Measurements from ENCODE around the gene GRIN2A. TPM values are rescaled to one million over a fixed set of nuclear protein-coding genes. Genes with fewer than 3 reads are reported as not detected.

Gene GRIN2A
- polyA plus RNA-seq, 1 donor from 2014 or later: 0.11 TPM

DNA sequence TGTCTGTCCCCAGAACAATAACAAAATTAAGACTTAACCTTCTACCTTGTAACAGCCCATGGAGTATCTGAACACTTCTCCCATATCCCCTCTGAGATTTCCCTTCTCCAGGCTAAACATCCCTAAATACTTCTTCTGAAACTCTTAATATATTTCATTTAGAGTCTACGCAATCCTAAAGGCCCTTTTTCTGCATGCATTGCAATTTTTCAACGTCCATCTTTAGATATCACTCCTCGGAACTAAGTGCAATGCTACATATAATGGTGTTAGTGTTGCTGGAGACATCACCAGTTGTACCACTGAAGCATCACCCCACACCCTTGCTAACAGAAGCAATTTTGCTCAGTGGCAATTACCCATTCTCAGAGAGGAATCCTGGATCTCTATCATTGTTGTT lies 13.2 kb downstream of the GRIN2A start:
- TF ChIP-seq RAD21 (conservative IDR thresholded peaks at IDR 0.05) (no peak), MXI1 (conservative IDR thresholded peaks at IDR 0.05; ENCODE audit: poor library complexity, severe bottlenecking) (no peak), EP300 (conservative IDR thresholded peaks at IDR 0.05; ENCODE audit: poor library complexity, severe bottlenecking) (no peak), POLR2AphosphoS5 (IDR thresholded peaks at IDR 0.05) (no peak), EZH2 (IDR thresholded peaks at IDR 0.05; ENCODE audit: borderline replicate concordance, insufficient read depth, low read length, poor library complexity, severe bottlenecking) (no peak), SMC3 (conservative IDR thresholded peaks at IDR 0.05; ENCODE audit: poor library complexity) (no peak), TAF1 (IDR thresholded peaks at IDR 0.05; ENCODE audit: low read depth) (no peak)
- TF ChIP-seq, protein P1, sequence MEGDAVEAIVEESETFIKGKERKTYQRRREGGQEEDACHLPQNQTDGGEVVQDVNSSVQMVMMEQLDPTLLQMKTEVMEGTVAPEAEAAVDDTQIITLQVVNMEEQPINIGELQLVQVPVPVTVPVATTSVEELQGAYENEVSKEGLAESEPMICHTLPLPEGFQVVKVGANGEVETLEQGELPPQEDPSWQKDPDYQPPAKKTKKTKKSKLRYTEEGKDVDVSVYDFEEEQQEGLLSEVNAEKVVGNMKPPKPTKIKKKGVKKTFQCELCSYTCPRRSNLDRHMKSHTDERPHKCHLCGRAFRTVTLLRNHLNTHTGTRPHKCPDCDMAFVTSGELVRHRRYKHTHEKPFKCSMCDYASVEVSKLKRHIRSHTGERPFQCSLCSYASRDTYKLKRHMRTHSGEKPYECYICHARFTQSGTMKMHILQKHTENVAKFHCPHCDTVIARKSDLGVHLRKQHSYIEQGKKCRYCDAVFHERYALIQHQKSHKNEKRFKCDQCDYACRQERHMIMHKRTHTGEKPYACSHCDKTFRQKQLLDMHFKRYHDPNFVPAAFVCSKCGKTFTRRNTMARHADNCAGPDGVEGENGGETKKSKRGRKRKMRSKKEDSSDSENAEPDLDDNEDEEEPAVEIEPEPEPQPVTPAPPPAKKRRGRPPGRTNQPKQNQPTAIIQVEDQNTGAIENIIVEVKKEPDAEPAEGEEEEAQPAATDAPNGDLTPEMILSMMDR (IDR thresholded peaks at IDR 0.05; ENCODE audit: poor library complexity, severe bottlenecking): no peak
- TF ChIP-seq, protein P2, sequence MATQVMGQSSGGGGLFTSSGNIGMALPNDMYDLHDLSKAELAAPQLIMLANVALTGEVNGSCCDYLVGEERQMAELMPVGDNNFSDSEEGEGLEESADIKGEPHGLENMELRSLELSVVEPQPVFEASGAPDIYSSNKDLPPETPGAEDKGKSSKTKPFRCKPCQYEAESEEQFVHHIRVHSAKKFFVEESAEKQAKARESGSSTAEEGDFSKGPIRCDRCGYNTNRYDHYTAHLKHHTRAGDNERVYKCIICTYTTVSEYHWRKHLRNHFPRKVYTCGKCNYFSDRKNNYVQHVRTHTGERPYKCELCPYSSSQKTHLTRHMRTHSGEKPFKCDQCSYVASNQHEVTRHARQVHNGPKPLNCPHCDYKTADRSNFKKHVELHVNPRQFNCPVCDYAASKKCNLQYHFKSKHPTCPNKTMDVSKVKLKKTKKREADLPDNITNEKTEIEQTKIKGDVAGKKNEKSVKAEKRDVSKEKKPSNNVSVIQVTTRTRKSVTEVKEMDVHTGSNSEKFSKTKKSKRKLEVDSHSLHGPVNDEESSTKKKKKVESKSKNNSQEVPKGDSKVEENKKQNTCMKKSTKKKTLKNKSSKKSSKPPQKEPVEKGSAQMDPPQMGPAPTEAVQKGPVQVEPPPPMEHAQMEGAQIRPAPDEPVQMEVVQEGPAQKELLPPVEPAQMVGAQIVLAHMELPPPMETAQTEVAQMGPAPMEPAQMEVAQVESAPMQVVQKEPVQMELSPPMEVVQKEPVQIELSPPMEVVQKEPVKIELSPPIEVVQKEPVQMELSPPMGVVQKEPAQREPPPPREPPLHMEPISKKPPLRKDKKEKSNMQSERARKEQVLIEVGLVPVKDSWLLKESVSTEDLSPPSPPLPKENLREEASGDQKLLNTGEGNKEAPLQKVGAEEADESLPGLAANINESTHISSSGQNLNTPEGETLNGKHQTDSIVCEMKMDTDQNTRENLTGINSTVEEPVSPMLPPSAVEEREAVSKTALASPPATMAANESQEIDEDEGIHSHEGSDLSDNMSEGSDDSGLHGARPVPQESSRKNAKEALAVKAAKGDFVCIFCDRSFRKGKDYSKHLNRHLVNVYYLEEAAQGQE (IDR thresholded peaks at IDR 0.05; ENCODE audit: borderline replicate concordance): no peak
- no peaks in the 10 kb centered on the region for H4K20me1 ChIP-seq (ENCODE audit: insufficient read depth)
- H3K27ac ChIP-seq (ENCODE audit: low read length): no peak overlapping the region

DNA sequence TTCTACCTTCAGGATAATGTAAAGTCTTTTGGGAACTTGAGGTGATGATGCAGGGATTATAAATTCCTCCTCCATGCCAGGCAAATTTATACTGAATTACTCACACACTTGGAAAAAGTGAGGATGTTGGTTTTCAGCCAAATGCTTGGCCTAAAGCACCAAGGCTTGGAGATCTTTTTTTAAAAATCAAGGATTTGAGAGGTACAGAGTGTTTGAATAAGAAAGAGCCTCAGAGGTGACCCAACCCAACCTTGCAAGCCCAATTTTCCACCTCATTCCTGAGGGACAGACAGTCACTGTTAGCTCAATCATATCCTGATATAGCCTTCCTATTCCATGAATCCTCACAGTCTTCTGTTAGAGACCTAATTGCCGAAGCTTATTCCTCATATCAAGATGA lies 14.0 kb downstream of the GRIN2A start:
- Histone ChIP-seq H3K4me2 (ENCODE audit: low read length) (no peak overlapping the region), H2AFZ (ENCODE audit: low read depth, low read length) (no peak overlapping the region), H3K27me3 (ENCODE audit: insufficient read depth, low read depth, low read length) (no peaks in the 10 kb centered on the region), H4K20me1 (ENCODE audit: insufficient read depth) (no peaks in the 10 kb centered on the region), H3K9me2 (ENCODE audit: insufficient read depth, low read length) (no peaks in the 10 kb centered on the region), H3K27ac (ENCODE audit: low read length) (no peak overlapping the region), H3K9ac (ENCODE audit: low read length) (no peak overlapping the region), H3K79me2 (replicated peaks; ENCODE audit: insufficient read depth, low read length) (no peaks in the 10 kb centered on the region), H3F3A (ENCODE audit: insufficient read depth, low read length, poor library complexity, severe bottlenecking) (no peaks in the 10 kb centered on the region), H3K9me3 (ENCODE audit: low read length) (no peaks in the 10 kb centered on the region), H3K4me3 (ENCODE audit: low read length) (no peak overlapping the region), H3K36me3 (ENCODE audit: insufficient read depth, low read length) (no peaks in the 10 kb centered on the region)
- TF ChIP-seq MXI1 (conservative IDR thresholded peaks at IDR 0.05; ENCODE audit: poor library complexity, severe bottlenecking): no peak
- TF ChIP-seq, protein P1 (IDR thresholded peaks at IDR 0.05; ENCODE audit: poor library complexity, severe bottlenecking): no peak
- TF ChIP-seq, protein P2 (IDR thresholded peaks at IDR 0.05; ENCODE audit: borderline replicate concordance): no peak
- TF ChIP-seq POLR2AphosphoS5 (IDR thresholded peaks at IDR 0.05): no peak
- no peak for TF ChIP-seq EZH2 (IDR thresholded peaks at IDR 0.05; ENCODE audit: borderline replicate concordance, insufficient read depth, low read length, poor library complexity, severe bottlenecking)
- TF ChIP-seq SMC3 (conservative IDR thresholded peaks at IDR 0.05; ENCODE audit: poor library complexity): no peak
- no peak for TF ChIP-seq EP300 (conservative IDR thresholded peaks at IDR 0.05; ENCODE audit: poor library complexity, severe bottlenecking)
- no peak for TF ChIP-seq RAD21 (conservative IDR thresholded peaks at IDR 0.05)
- TF ChIP-seq TAF1 (IDR thresholded peaks at IDR 0.05; ENCODE audit: low read depth): no peak

More for the DNA sequence above, 13.2 kb downstream of the GRIN2A start:
- no peak overlapping the region for H3K4me3 ChIP-seq (ENCODE audit: low read length)
- H3K9me3 ChIP-seq (ENCODE audit: low read length): no peaks in the 10 kb centered on the region
- no peaks in the 10 kb centered on the region for H3K9me2 ChIP-seq (ENCODE audit: insufficient read depth, low read length)
- no peaks in the 10 kb centered on the region for H3K27me3 ChIP-seq (ENCODE audit: insufficient read depth, low read depth, low read length)
- H3K4me2 ChIP-seq (ENCODE audit: low read length): no peak overlapping the region
- no peak overlapping the region for H2AFZ ChIP-seq (ENCODE audit: low read depth, low read length)
- H3F3A ChIP-seq (ENCODE audit: insufficient read depth, low read length, poor library complexity, severe bottlenecking): no peaks in the 10 kb centered on the region
- no peak overlapping the region for H3K9ac ChIP-seq (ENCODE audit: low read length)
- H3K36me3 ChIP-seq (ENCODE audit: insufficient read depth, low read length): no peaks in the 10 kb centered on the region
- H3K79me2 ChIP-seq (replicated peaks; ENCODE audit: insufficient read depth, low read length): no peaks in the 10 kb centered on the region
